A673 (cell line): Measurements from ENCODE around the gene DSCAML1. TPM values are rescaled to one million over a fixed set of nuclear protein-coding genes. Genes with fewer than 3 reads are reported as not detected.

Source experiments
- BruUV-seq: library from RNA; stranded (reverse); fragments of 400-500 nt; replicated peaks from 2 replicates; lab custom pipeline; 2021; lab: Mats Ljungman, UMichigan
- CTCF ChIA-PET: fragments of 300-600 bp; sonication (Branson Sonifier 250); formaldehyde crosslinking; loops from one replicate; lab custom pipeline; 2022; ENCODE audit warnings: antibody characterized with exemption; lab: Charles Lee
- POLR2A ChIA-PET: fragments of 300-600 bp; sonication (Branson Sonifier 250); formaldehyde crosslinking; loops from one replicate; lab custom pipeline; 2022; ENCODE audit warnings: antibody characterized with exemption; ENCODE audit not compliant: low non-redundant PET; lab: Charles Lee
- DNase-seq: peaks from one replicate; pipeline ENCODE4 v3.0.0-alpha.2; 2015; ENCODE audit warnings: low spot score
- H3K27ac ChIP-seq: fragments of 200-600 bp; sonication (generic); 2 replicates; pipeline ENCODE4 v1.5.1; 2016; ENCODE audit warnings: mixed run types, low read depth, mild to moderate bottlenecking, mixed read lengths, antibody characterized with exemption, low read length; ENCODE audit not compliant: poor library complexity, severe bottlenecking
- H3K27me3 ChIP-seq: fragments of 200-600 bp; sonication (generic); replicated peaks from 2 replicates; pipeline ENCODE4 v1.6.1; 2017; ENCODE audit warnings: mixed run types, low read depth, mild to moderate bottlenecking, mixed read lengths, antibody characterized with exemption, low read length; ENCODE audit not compliant: insufficient read depth, poor library complexity
- H3K36me3 ChIP-seq: fragments of 200-600 bp; sonication (generic); 2 replicates; pipeline ENCODE4 v1.6.1; 2016; ENCODE audit warnings: mixed run types, mild to moderate bottlenecking, mixed read lengths, antibody characterized with exemption, low read length; ENCODE audit not compliant: insufficient read depth, poor library complexity, severe bottlenecking
- H3K4me1 ChIP-seq: fragments of 200-600 bp; sonication (generic); 2 replicates; pipeline ENCODE4 v1.6.1; 2017; ENCODE audit warnings: mixed run types, mild to moderate bottlenecking, mixed read lengths, antibody characterized with exemption, low read length; ENCODE audit not compliant: insufficient read depth, poor library complexity, severe bottlenecking
- H3K4me3 ChIP-seq: fragments of 200-600 bp; sonication (generic); 2 replicates; pipeline ENCODE4 v1.5.1; 2016; ENCODE audit warnings: low read depth, mixed run types, mild to moderate bottlenecking, mixed read lengths, low read length; ENCODE audit not compliant: poor library complexity, severe bottlenecking
- H3K9me3 ChIP-seq: fragments of 200-600 bp; sonication (generic); 2 replicates; pipeline ENCODE4 v1.6.1; 2016; ENCODE audit warnings: mixed run types, low read depth, mild to moderate bottlenecking, mixed read lengths, antibody characterized with exemption, low read length; ENCODE audit not compliant: poor library complexity, severe bottlenecking
- CTCF ChIP-seq: fragments of 300-800, 200-600 bp; sonication (generic); conservative IDR thresholded peaks from 2 replicates; pipeline ENCODE4 v1.5.1; 2017; ENCODE audit warnings: low read depth, mild to moderate bottlenecking, antibody characterized with exemption, low read length, moderate library complexity, mixed read lengths
- EZH2 ChIP-seq: fragments of 200-600 bp; sonication (generic); IDR thresholded peaks from 2 replicates; pipeline ENCODE4 v1.6.1; 2017; ENCODE audit warnings: borderline replicate concordance, low read depth, mild to moderate bottlenecking, mixed read lengths, antibody characterized with exemption, low read length; ENCODE audit not compliant: poor library complexity, severe bottlenecking
- intact Hi-C: fragments of 100-400 bp; cut with micrococcal nuclease; formaldehyde crosslinking; loops from one replicate; pipeline ENCODE4 v1.10.0; 2022; ENCODE audit not compliant: unreplicated experiment
- total RNA-seq: library from RNA; stranded (reverse); gene quantifications from 2 replicates; pipeline ENCODE4 v1.2.3, GENCODE V29; 2021

DSCAML1 gene
- total RNA-seq, 1 experiment from 2014 or later, result not detected

GRCh38 chr11:117431436-117431835, 365.6 kb downstream of the DSCAML1 start:
- H3K9me3 ChIP-seq, result no peaks in the 10 kb centered on the region
- no peak for DNase-seq
- BruUV-seq, result no TSS peak
- ChIA-PET POLR2A (no interaction called here), CTCF (no interaction called here)
- TF ChIP-seq CTCF (no peak), EZH2 (no peak)
- H3K4me1 ChIP-seq, result no peaks in the 10 kb centered on the region
- H3K36me3 ChIP-seq, result no peaks in the 10 kb centered on the region
- intact Hi-C loops, result no loop called here
- H3K4me3 ChIP-seq, result no peak overlapping the region
- peaks cover 12% of the 10 kb centered on the region for H3K27me3 ChIP-seq
- no peak overlapping the region for H3K27ac ChIP-seq

DNA sequence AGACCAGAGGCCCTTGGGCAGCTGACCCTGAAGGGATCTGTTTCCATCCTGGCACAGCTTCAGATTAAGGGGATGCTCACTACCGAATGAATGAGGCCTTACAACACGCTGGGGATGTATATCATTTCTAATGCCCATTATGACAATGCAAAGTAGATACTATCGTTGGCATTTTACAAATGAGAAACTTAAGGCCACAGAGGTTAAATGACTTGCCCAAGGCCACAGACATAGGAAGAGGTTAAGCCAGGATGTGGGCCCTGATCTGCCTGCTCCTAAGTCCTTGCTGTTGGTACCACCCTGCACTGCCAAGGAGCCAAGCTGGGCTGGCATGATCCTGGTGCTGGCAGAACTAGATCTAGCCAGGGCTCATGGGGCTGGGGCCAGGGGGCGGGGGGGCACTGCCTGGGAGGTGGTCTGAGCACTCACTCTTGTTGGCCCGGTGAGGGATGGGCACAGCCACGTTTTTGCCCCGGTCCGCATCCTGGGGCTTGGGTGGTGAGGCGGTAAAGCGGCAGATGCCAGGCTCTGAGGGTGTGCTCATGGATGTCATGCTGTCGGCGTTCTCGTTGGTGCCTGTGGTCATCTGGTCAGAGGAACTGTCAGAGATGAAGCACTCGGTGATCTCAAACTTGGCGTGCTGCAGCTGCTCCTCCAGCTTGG, 366.6 kb downstream of the DSCAML1 start:
- H3K9me3 ChIP-seq, result no peaks in the 10 kb centered on the region
- intact Hi-C loops, result no loop called here
- H3K4me3 ChIP-seq, result no peak overlapping the region
- CTCF ChIA-PET, result interaction anchor here (0.6 kb wide), 1 partner anchor 265 kb away, joined by 4 read pairs; no protein-coding TSS in a partner anchor
- peaks cover 12% of the 10 kb centered on the region for H3K27me3 ChIP-seq
- DNase-seq, result no peak
- H3K36me3 ChIP-seq, result no peaks in the 10 kb centered on the region
- POLR2A ChIA-PET, result no interaction called here
- TF ChIP-seq EZH2 (no peak), CTCF (no peak)
- H3K27ac ChIP-seq, result no peak overlapping the region
- no peaks in the 10 kb centered on the region for H3K4me1 ChIP-seq
- no TSS peak for BruUV-seq

GRCh38 chr11:117428856-117429229, 368.2 kb downstream of the DSCAML1 start:
- H3K36me3 ChIP-seq, result no peaks in the 10 kb centered on the region
- H3K9me3 ChIP-seq, result no peaks in the 10 kb centered on the region
- no peak for DNase-seq
- no peaks in the 10 kb centered on the region for H3K4me1 ChIP-seq
- no peak overlapping the region for H3K27ac ChIP-seq
- POLR2A ChIA-PET, result no interaction called here
- intact Hi-C loops, result loop anchor here (5.0 to 10.0 kb wide), 2 partner anchors 168 to 626 kb away; no protein-coding TSS in a partner anchor
- BruUV-seq, result no TSS peak
- TF ChIP-seq EZH2, result no peak
- TF ChIP-seq CTCF, result no peak
- CTCF ChIA-PET, result interaction anchor here (0.5 to 0.6 kb wide), 2 partner anchors 17 to 371 kb away, joined by 3 to 6 read pairs; no protein-coding TSS in a partner anchor
- H3K27me3 ChIP-seq, result peaks cover 2% of the 10 kb centered on the region
- no peak overlapping the region for H3K4me3 ChIP-seq
